ENCODE measurements around the gene TSPAN14. TPM values are rescaled to one million over a fixed set of nuclear protein-coding genes. Genes with fewer than 3 reads are reported as not detected.

TSPAN14 gene
- total RNA-seq, 6 experiments from 2014 or later, result 72.9 to 96.2 (median 84.5) TPM

DNA sequence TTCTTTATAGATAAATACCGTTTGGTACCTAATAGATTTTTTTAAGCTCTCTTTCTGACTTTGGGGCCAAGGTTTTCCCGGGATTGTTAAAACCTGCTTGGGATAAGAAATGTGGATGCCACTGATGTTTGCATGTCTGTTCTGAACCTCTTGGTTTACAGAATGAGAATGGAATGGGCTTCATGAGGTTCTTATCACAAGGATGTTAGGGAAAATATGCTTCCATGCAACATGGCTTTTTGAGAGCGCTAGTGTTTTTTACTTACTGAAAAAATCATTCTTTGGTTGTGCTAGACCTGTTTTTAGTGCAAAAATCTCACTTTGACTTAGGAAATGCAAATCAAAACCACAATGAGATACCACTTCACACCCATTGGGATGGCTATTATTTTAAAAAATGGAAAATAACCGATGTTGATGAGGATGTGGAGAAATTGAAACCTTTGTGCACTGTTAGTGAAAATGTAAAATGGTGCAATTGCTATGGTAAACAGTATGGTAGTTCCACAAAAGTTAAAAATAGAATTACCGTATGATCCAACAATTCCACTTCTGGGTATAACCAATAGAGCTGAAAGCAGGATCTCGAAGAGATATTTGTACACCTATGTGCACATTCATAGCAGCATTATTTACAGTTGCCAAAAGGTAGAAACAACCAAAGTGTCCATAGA, 38.9 kb downstream of the TSPAN14 start:
- TF ChIP-seq, protein P1, sequence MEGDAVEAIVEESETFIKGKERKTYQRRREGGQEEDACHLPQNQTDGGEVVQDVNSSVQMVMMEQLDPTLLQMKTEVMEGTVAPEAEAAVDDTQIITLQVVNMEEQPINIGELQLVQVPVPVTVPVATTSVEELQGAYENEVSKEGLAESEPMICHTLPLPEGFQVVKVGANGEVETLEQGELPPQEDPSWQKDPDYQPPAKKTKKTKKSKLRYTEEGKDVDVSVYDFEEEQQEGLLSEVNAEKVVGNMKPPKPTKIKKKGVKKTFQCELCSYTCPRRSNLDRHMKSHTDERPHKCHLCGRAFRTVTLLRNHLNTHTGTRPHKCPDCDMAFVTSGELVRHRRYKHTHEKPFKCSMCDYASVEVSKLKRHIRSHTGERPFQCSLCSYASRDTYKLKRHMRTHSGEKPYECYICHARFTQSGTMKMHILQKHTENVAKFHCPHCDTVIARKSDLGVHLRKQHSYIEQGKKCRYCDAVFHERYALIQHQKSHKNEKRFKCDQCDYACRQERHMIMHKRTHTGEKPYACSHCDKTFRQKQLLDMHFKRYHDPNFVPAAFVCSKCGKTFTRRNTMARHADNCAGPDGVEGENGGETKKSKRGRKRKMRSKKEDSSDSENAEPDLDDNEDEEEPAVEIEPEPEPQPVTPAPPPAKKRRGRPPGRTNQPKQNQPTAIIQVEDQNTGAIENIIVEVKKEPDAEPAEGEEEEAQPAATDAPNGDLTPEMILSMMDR (IDR thresholded peaks at IDR 0.05), result no peak

DNA sequence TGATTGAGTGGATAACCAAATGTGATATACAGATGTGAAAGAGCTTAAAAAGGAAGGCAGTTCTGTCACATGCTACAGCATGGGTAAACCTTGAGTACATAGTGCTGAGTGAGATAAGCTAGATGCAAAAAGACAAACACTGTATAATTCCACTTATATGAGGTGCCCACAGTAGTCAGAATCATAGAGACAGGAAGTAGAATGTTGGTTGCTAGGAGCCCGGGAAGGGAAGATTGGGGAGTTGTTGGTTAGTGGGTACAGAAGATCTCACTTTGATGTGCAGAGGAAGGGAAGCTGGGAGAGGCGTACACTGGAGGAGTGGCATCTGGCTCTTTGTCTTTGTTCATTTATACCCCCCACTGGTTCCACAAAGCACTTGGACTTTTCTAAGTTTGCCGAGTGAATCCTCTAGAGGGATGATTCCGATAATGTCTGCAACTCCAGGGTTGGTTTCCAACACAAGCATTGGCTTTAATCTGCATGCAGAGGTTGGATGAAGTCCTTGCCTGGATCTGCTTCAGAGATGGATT, 39.5 kb downstream of the TSPAN14 start:
- no peaks in the 10 kb centered on the region for H3K9me3 Mint-ChIP-seq
- DNase-seq, result no peak
- peaks cover 1% of the 10 kb centered on the region; the same call in 1 of the 2 replicates for H3K27me3 Mint-ChIP-seq (ENCODE audit: insufficient read depth)
- peak overlapping the region; percentile 73 for H3K27ac Mint-ChIP-seq
- no peak overlapping the region for H3K4me3 Mint-ChIP-seq
- peaks cover 82% of the 10 kb centered on the region for H3K4me1 Mint-ChIP-seq (ENCODE audit: low read depth)
- TF ChIP-seq, protein P1 (IDR thresholded peaks at IDR 0.05), result no peak
- H3K36me3 Mint-ChIP-seq (ENCODE audit: low read depth), result peaks cover 49% of the 10 kb centered on the region

More for the DNA sequence above, 38.9 kb downstream of the TSPAN14 start:
- Mint-ChIP-seq H3K4me1 (ENCODE audit: low read depth) (peaks cover 80% of the 10 kb centered on the region), H3K27me3 (ENCODE audit: insufficient read depth) (peaks cover 1% of the 10 kb centered on the region; the same call in 1 of the 2 replicates), H3K27ac (peak overlapping the region; percentile 73), H3K36me3 (ENCODE audit: low read depth) (peaks cover 49% of the 10 kb centered on the region), H3K9me3 (no peaks in the 10 kb centered on the region), H3K4me3 (no peak overlapping the region)
- DNase-seq, result no peak

DNA sequence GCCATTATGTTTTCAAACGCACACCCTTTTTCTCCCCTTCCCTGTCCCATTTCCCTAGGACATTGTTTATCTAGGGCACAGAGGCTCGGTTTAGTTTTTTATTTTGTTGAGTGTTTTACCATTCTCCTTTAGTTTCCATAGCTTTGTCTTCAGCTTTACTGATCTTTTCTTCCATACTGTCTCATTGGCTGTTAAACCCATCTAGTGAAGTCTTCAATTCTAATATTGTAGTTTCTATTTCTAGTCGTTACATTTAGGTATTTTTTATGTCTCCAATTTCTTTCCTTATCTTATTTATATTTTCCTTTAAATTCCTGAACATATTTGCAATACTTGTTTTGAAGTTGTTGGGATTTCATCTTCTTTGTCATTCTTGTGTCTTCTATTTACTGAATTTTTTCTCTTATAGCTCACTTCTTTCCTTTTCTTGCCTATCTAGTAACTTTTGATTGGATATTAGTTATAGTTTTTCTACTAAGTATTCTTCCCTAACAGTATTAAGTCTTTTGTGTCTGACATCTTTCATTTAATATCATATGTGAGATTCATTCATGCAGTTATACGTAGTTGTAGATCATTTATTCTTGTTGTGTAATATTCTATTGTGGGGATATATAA, 42.6 kb downstream of the TSPAN14 start:
- no peak overlapping the region for H3K4me3 Mint-ChIP-seq

DNA sequence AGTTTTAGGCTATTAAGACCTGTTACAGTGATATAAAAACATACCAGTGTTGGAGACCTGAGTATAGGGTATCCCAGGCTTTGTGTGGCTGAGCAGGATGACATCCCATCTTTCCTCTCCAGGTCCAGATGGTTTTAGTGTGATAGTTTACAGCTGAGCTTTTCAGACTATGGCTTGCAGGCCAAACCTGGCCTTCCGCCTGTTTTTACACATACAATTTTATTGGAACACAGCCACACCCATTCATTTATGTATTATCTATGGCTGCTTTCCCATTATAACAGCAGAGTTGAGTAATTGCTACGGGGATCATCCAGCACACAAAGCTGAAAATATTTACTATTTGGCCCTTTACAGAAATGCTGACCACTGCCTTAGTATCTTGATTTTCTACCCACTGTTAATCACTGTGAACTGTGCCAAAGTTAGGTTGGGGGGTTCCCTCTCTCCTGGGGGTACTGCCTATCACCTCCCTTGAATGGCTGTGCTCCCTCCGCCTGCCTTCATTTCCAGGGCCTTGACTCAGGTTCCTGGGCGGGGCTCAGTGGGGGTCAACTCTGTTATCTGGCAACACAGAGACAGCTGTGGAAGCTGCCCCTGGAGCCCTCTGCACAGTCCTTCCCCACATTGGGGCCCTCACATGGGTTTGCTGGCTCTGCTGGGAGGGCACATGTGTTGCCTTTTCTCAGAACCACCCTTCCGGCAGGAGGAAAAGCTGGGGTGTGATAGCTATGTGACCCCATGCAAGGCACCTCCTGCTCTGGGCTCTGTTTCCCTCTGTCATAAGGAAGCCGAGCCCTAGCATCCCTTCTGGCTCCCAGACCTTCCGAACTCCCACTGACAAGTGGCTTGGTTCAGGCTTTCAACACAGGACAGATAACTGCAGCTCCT, 43.3 kb downstream of the TSPAN14 start:
- TF ChIP-seq, protein P1 (IDR thresholded peaks at IDR 0.05), result no peak
- H3K36me3 Mint-ChIP-seq (ENCODE audit: low read depth), result peaks cover 36% of the 10 kb centered on the region
- peaks cover 97% of the 10 kb centered on the region for H3K4me1 Mint-ChIP-seq (ENCODE audit: low read depth)
- H3K27ac Mint-ChIP-seq, result peak overlapping the region; percentile 92
- H3K9me3 Mint-ChIP-seq, result no peaks in the 10 kb centered on the region
- H3K4me3 Mint-ChIP-seq, result peak overlapping the region; percentile 52
- H3K27me3 Mint-ChIP-seq (ENCODE audit: insufficient read depth), result no peaks in the 10 kb centered on the region; the same call in 1 of the 2 replicates
- peak; percentile 58 for DNase-seq

More for the DNA sequence above, 42.6 kb downstream of the TSPAN14 start:
- peaks cover 29% of the 10 kb centered on the region for H3K36me3 Mint-ChIP-seq (ENCODE audit: low read depth)
- H3K9me3 Mint-ChIP-seq, result no peaks in the 10 kb centered on the region
- DNase-seq, result no peak
- TF ChIP-seq, protein P1 (IDR thresholded peaks at IDR 0.05), result no peak
- H3K27me3 Mint-ChIP-seq (ENCODE audit: insufficient read depth), result no peaks in the 10 kb centered on the region; the same call in 1 of the 2 replicates
- peak overlapping the region; percentile 92 for H3K27ac Mint-ChIP-seq
- H3K4me1 Mint-ChIP-seq (ENCODE audit: low read depth), result peaks cover 94% of the 10 kb centered on the region

Data from HFFc6 (cell line).